Upper lobe of left lung (tissue), 6 donors: ENCODE results near the gene NHLRC4. TPM values are rescaled to one million over a fixed set of nuclear protein-coding genes. Genes with fewer than 3 reads are reported as not detected.

Experiments
- ATAC-seq, 2 donors: fragments of 200-7000 bp; cut with Tn5 transposase; one replicate each; pipeline ENCODE4 v1.9.1; 2022; ENCODE audit warnings: mild to moderate bottlenecking in 2 of 2, moderate library complexity in 2 of 2; ENCODE audit not compliant: low FRiP score in 2 of 2
- DNase-seq, 2 donors: peaks; one replicate each; pipeline ENCODE4 v3.0.0-alpha.2; 2019 to 2020
- H3K27ac ChIP-seq, 4 donors: fragments of 200-600 bp; sonication (generic); one replicate each; pipeline ENCODE4 v1.5.1; 2016 to 2019
- H3K27me3 ChIP-seq, 4 donors: fragments of 200-600 bp; sonication (generic); one replicate each; pipeline ENCODE4 v1.5.1; 2017 to 2019
- H3K36me3 ChIP-seq, 4 donors: fragments of 200-600 bp; sonication (generic); one replicate each; pipeline ENCODE4 v1.5.1; 2016 to 2019
- H3K4me1 ChIP-seq, 4 donors: fragments of 200-600 bp; sonication (generic); one replicate each; pipeline ENCODE4 v1.5.1; 2018 to 2019
- H3K4me3 ChIP-seq, 4 donors: fragments of 200-600 bp; sonication (generic); one replicate each; pipeline ENCODE4 v1.5.1; 2017 to 2019; ENCODE audit warnings: mild to moderate bottlenecking in 2 of 4, moderate library complexity in 1 of 4
- H3K9me3 ChIP-seq, 4 donors: fragments of 200-600 bp; sonication (generic); one replicate each; pipeline ENCODE4 v1.5.1; 2018 to 2019
- EP300 ChIP-seq, 4 donors: sonication (generic); formaldehyde crosslinking; IDR thresholded peaks; one replicate each; pipeline ENCODE4 v1.5.1; 2017; ENCODE audit warnings: antibody characterized with exemption in 4 of 4, control low read depth in 2 of 4
- POLR2A ChIP-seq, 4 donors: fragments of 450-650 bp; IDR thresholded peaks; one replicate each; pipeline ENCODE4 v1.5.1; 2016 to 2017; ENCODE audit warnings: antibody characterized with exemption in 4 of 4, mild to moderate bottlenecking in 2 of 4
- POLR2AphosphoS5 ChIP-seq, 2 donors: sonication (generic); formaldehyde crosslinking; IDR thresholded peaks; one replicate each; pipeline ENCODE4 v1.5.1; 2017; ENCODE audit warnings: antibody characterized with exemption in 2 of 2
- WGBS, 2 donors: methylation state at CpG; one replicate each; pipeline ENCODE4 v1.1.5; 2017 to 2018; 5-methylcytosine and 5-hydroxymethylcytosine counted together
- total RNA-seq, 6 donors: library from RNA; depleted of rRNA in 4 of 6; stranded (reverse); fragments of >200 nt in 4 of 6; gene quantifications; one replicate each; pipeline versions ENCODE4 v1.1.0 to v1.2.1, GENCODE V29; 2016 to 2021
- TF ChIP-seq, protein P1 (sequence below), 6 experiments: fragments of 450-650 bp in 4 of 6; fragments of 200-600 bp in 2 of 6; sonication (generic) in 2 of 6; IDR thresholded peaks; one replicate each; pipeline ENCODE4 v1.5.1; 2016 to 2019; ENCODE audit warnings: antibody characterized with exemption in 6 of 6
- donor health status: DM: no; HTN: no; CAD: no; lungs with moderate emphysema.
- donor health status: DM: no; HTN: yes; CAD: no; lungs with severe emphysema.

Gene NHLRC4
- total RNA-seq, 6 donors from 2014 or later: 1.2 to 7.8 (median 3.3) TPM

DNA sequence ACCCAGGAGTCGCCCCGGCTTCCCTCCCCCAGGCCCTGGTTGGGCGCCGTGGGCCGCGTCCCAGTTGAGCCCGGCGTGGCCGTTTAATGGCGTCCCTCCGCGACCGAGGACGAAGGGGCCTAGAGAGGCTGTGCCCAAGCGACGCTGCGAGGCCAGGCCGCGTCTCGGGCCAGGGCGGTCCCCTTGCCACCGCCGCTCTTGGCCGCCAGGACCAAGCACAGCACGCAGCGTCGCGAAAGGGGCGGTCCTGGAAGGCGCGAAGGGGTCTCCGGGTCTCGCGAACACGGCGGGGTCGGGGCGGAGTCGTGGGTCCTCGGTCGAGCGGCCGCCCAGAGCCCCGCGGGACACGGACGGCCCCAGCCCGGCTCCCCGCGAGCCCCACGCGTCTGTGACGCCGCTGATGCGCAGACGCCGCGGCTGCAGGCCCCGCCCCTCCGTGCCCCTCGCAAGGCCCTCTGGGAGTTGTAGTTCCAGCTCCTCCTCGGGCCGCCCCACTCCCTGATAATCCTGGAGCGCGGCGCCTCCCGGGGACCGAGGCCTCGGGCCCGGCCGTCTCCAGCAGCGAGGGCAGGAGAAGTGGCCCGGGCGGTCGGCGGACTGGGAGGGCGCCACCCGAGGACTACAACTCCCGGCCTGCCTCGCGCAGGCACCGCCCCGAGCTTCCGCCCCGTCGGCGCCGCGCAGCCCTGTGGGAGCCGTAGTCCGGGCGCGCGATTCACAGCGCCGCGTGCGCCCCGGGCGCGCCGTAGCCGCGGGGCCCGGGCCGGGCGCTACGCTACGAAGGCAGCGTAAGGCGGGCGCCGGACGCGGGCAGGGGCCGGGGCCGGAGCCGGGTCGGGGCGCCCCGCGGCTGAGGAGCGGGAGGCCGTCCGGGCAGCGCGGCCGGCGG, 39.5 kb upstream of the NHLRC4 start, which contains the start of gene CAPN15:
Gene CAPN15, plus strand, starts transcription at position 698 of the 889 bp plus-strand sequence. CDS start 19,127 bp downstream, outside the sequence.
- Histone ChIP-seq H3K27me3 (no peaks in the 10 kb centered on the region), H3K36me3 (peaks cover 0 to 2% (median 0%) of the 10 kb centered on the region in 4 donors), H3K27ac (peak within 1 kb of the TSS; percentile 96 to 99 (median 98)), H3K9me3 (no peaks in the 10 kb centered on the region), H3K4me3 (peak within 1 kb of the TSS; percentile 65 to 91 (median 78)), H3K4me1 (peaks cover 29 to 59% (median 39%) of the 10 kb centered on the region in 4 donors)
- DNase-seq: peak; percentile 84 to 98
- TF ChIP-seq POLR2AphosphoS5 (IDR thresholded peaks at IDR 0.05): peak; percentile 41 to 61
- TF ChIP-seq EP300 (IDR thresholded peaks at IDR 0.05): no peak
- peak in 2 of 4 donors; percentile 71 to 92 for TF ChIP-seq POLR2A (IDR thresholded peaks at IDR 0.05)
- TF ChIP-seq, protein P1, sequence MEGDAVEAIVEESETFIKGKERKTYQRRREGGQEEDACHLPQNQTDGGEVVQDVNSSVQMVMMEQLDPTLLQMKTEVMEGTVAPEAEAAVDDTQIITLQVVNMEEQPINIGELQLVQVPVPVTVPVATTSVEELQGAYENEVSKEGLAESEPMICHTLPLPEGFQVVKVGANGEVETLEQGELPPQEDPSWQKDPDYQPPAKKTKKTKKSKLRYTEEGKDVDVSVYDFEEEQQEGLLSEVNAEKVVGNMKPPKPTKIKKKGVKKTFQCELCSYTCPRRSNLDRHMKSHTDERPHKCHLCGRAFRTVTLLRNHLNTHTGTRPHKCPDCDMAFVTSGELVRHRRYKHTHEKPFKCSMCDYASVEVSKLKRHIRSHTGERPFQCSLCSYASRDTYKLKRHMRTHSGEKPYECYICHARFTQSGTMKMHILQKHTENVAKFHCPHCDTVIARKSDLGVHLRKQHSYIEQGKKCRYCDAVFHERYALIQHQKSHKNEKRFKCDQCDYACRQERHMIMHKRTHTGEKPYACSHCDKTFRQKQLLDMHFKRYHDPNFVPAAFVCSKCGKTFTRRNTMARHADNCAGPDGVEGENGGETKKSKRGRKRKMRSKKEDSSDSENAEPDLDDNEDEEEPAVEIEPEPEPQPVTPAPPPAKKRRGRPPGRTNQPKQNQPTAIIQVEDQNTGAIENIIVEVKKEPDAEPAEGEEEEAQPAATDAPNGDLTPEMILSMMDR (IDR thresholded peaks at IDR 0.05): peak in 5 of 6 experiments; percentile 38 to 89 (median 76)
- ATAC-seq: peak; percentile 88 to 95
- 0 to 1% methylated on average over 38 to 42 of the region's 129 CpGs for WGBS, 2 donors

DNA sequence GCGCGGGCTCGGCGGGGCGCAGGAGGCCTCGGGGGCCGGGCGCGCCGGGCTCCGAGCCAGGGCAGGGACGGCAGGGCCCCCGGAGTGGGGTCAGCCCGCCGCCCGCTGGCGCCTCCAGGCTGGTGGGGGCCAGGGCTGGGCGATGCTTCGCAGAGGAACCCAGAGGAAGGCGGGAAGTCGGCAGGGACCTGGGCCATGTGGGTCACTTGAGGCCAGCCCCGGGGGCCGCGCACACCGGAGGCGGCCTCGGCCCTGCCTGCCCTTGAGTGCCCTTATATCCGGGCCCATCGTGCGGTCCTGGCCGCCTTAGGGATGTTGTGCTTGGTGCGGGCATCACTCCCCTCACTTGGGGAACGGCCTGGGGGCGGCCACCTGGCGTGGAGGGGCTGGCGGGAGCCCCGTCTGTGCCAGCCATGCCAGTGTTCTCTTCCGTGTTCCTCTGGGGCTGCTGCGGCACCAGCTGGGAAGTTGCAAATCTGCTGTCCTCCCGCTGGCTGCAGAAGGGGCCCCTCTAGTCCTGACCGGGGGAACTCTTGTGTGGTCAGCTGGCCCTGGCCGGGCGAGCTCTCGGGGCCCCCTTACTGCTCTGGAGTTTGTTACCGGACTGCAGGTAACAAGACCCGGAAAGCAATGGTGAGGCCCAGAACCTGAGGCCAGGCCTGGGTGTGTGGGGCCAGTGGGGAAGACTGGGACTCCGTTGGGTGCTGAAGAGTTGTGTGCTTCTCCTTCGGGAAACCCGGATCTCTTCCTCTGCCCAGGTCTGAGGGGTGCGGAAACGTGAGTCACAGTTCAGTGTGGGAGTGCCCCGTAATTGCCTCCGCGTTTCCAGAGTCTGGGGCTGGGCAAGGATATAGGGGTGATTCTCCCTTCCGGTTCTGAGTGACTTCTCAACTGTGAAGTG, 38.4 kb upstream of the NHLRC4 start:
- H3K4me1 ChIP-seq: peaks cover 29 to 59% (median 39%) of the 10 kb centered on the region in 4 donors
- 2 to 4% methylated on average over 10 to 31 of the region's 55 CpGs for WGBS, 2 donors
- DNase-seq: peak; percentile 63 to 89
- peak overlapping the region; percentile 75 to 98 (median 83) for H3K27ac ChIP-seq
- ATAC-seq: peak; percentile 1 to 34
- no peaks in the 10 kb centered on the region for H3K27me3 ChIP-seq
- TF ChIP-seq, protein P1 (IDR thresholded peaks at IDR 0.05): no peak
- TF ChIP-seq EP300 (IDR thresholded peaks at IDR 0.05) (no peak), POLR2A (IDR thresholded peaks at IDR 0.05) (peak in 2 of 4 donors; percentile 32 to 38), POLR2AphosphoS5 (IDR thresholded peaks at IDR 0.05) (peak in 1 of 2 donors; percentile 18)
- peaks cover 0 to 2% (median 0%) of the 10 kb centered on the region in 4 donors for H3K36me3 ChIP-seq
- peak overlapping the region; percentile 59 to 91 (median 78) for H3K4me3 ChIP-seq
- no peaks in the 10 kb centered on the region for H3K9me3 ChIP-seq

DNA sequence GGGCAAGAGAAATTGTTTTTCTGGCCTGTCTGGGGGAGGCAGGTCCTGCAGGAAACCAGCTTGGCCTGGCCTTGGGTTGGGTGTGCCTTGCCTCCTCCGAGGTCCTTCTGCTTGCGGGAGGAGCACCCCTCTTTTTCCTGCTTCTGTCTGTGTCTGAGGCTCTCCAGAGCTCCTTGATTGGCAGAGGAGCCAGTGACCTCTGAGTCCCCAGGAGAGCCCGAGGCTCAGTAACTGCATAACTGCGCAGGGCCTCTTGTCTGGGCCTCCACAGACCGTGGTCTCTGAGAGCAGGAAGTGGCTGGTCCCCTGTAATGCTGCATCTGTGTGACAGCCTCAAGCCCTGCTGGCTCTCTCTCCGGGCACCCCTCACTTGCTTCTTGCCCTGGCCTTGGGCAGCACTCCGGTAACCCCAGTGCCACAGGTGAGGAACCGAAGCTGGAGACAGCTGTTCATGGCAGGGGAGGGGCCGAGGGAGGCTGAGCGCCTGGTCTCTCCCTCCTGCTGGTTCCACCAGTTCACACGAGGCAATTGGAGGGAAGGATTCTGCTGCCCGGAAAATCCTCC, 37.7 kb upstream of the NHLRC4 start:
- ATAC-seq: no peak
- 36 to 58% methylated on average over 5 to 12 of the region's 12 CpGs for WGBS, 2 donors
- H3K27ac ChIP-seq: peak overlapping the region; percentile 75 to 98 (median 83)

DNA sequence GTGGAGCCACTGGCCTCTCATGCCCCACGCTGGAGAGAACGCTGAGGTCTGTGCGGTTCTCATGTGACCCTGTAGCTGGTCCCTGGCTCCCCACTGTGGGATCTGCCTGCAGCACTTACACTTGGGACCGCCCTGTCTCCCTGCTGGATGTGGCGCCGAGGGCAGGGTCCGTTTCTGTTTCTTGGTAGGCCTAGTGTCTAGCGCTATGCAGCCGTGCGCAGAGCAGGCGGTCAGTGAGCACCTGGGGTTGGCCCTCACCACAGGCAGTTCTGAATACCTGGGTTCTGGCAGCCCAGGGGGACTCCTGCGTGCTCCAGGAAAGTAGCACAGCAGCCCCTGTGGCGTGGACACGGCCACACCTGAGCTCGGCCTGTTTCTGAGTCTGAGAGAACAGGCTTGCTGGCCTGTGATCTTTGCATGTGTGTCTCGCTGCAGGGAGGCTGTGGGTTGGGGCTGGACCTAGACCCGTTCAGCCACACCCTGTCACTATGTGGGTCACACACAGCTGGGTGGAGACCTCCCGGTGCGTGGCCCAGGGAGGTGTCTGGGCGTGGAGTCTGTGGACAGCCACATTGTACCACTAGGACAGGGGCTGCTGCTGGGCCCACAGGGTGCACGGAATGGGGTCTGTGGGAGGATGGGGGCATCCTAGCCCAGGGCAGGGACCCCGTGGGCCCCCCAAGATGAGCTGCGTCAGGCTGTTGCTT, 36.5 kb upstream of the NHLRC4 start:
- no peaks in the 10 kb centered on the region for H3K27me3 ChIP-seq
- peaks cover 0 to 2% (median 0%) of the 10 kb centered on the region in 4 donors for H3K36me3 ChIP-seq
- no peak for TF ChIP-seq POLR2A (IDR thresholded peaks at IDR 0.05)
- no peak for TF ChIP-seq POLR2AphosphoS5 (IDR thresholded peaks at IDR 0.05)
- TF ChIP-seq EP300 (IDR thresholded peaks at IDR 0.05): no peak
- TF ChIP-seq, protein P1 (IDR thresholded peaks at IDR 0.05): no peak
- ATAC-seq (no peak), DNase-seq (peak in 1 of 2 donors; percentile 71)
- no peaks in the 10 kb centered on the region for H3K9me3 ChIP-seq
- H3K4me1 ChIP-seq: peaks cover 29 to 68% (median 38%) of the 10 kb centered on the region in 4 donors
- WGBS, 2 donors: 96 to 100% methylated on average over 2 to 16 of the region's 23 CpGs
- no peak overlapping the region for H3K4me3 ChIP-seq
- peak overlapping the region in 1 of 4 donors; percentile 98 for H3K27ac ChIP-seq

More for the DNA sequence above, 37.7 kb upstream of the NHLRC4 start:
- peak in 1 of 2 donors; percentile 49 for DNase-seq
- H3K4me1 ChIP-seq: peaks cover 29 to 65% (median 39%) of the 10 kb centered on the region in 4 donors
- H3K36me3 ChIP-seq: peaks cover 0 to 2% (median 0%) of the 10 kb centered on the region in 4 donors
- no peak for TF ChIP-seq POLR2AphosphoS5 (IDR thresholded peaks at IDR 0.05)
- no peak for TF ChIP-seq EP300 (IDR thresholded peaks at IDR 0.05)
- no peaks in the 10 kb centered on the region for H3K27me3 ChIP-seq
- H3K9me3 ChIP-seq: no peaks in the 10 kb centered on the region
- peak overlapping the region in 3 of 4 donors; percentile 74 to 91 (median 83) for H3K4me3 ChIP-seq
